ENCODE data around the gene ABCC8. TPM values are rescaled to one million over a fixed set of nuclear protein-coding genes. Genes with fewer than 3 reads are reported as not detected.

ABCC8 gene
- total RNA-seq, 1 donor from 2014 or later = 4.9 TPM

GRCh38 chr11:17423533-17424310, 52.9 kb downstream of the ABCC8 start:
- intact Hi-C loops (cut with DNase I) = no loop called here
- H3K4me1 ChIP-seq = no peaks in the 10 kb centered on the region
- H3K4me3 ChIP-seq = no peak overlapping the region
- H3K27ac ChIP-seq = no peak overlapping the region
- peak; percentile 16 for DNase-seq
- TF ChIP-seq CTCF (IDR thresholded peaks at IDR 0.05) = no peak
- no peaks in the 10 kb centered on the region for H3K9me3 ChIP-seq
- peaks cover 3% of the 10 kb centered on the region for H3K27me3 ChIP-seq (ENCODE audit: low read depth)
- ATAC-seq = no peak
- H3K36me3 ChIP-seq = no peaks in the 10 kb centered on the region

GRCh38 chr11:17421781-17422180, 54.9 kb downstream of the ABCC8 start:
- H3K4me1 ChIP-seq = no peaks in the 10 kb centered on the region
- no peaks in the 10 kb centered on the region for H3K9me3 ChIP-seq
- TF ChIP-seq CTCF (IDR thresholded peaks at IDR 0.05) = no peak
- DNase-seq (peak; percentile 3), ATAC-seq (no peak)
- no peak overlapping the region for H3K4me3 ChIP-seq
- peaks cover 8% of the 10 kb centered on the region for H3K27me3 ChIP-seq (ENCODE audit: low read depth)
- intact Hi-C loops (cut with DNase I) = no loop called here
- H3K27ac ChIP-seq = no peak overlapping the region
- H3K36me3 ChIP-seq = no peaks in the 10 kb centered on the region

- Histone ChIP-seq H3K9me3 (no peaks in the 10 kb centered on the region), H3K27me3 (ENCODE audit: low read depth) (peaks cover 8% of the 10 kb centered on the region), H3K36me3 (no peaks in the 10 kb centered on the region), H3K4me3 (no peak overlapping the region), H3K27ac (no peak overlapping the region), H3K4me1 (no peaks in the 10 kb centered on the region)
- ATAC-seq = no peak
- no peak for TF ChIP-seq CTCF (IDR thresholded peaks at IDR 0.05)
- intact Hi-C loops (cut with DNase I) = no loop called here
- DNase-seq = peak; percentile 3
Measured at GRCh38 chr11:17418444-17419081, 58.1 kb downstream of the ABCC8 start.

GRCh38 chr11:17416492-17416891, 60.2 kb downstream of the ABCC8 start:
- Histone ChIP-seq H3K4me1 (no peaks in the 10 kb centered on the region), H3K4me3 (no peak overlapping the region), H3K9me3 (no peaks in the 10 kb centered on the region), H3K27ac (no peak overlapping the region), H3K27me3 (ENCODE audit: low read depth) (peaks cover 5% of the 10 kb centered on the region), H3K36me3 (no peaks in the 10 kb centered on the region)
- TF ChIP-seq CTCF (IDR thresholded peaks at IDR 0.05) = no peak
- DNase-seq = no peak
- ATAC-seq = no peak
- intact Hi-C loops (cut with DNase I) = no loop called here

- Histone ChIP-seq H3K4me1 (no peaks in the 10 kb centered on the region), H3K27me3 (ENCODE audit: low read depth) (peaks cover 5% of the 10 kb centered on the region), H3K27ac (no peak overlapping the region), H3K4me3 (no peak overlapping the region), H3K9me3 (no peaks in the 10 kb centered on the region), H3K36me3 (no peaks in the 10 kb centered on the region)
- DNase-seq (peak; percentile 30), ATAC-seq (no peak)
- no peak for TF ChIP-seq CTCF (IDR thresholded peaks at IDR 0.05)
- intact Hi-C loops (cut with DNase I) = no loop called here
Measured at GRCh38 chr11:17415523-17416104, 61.0 kb downstream of the ABCC8 start.
